ENCODE data around the gene FGFBP1.
A peak's percentile ranks its signal among the peaks of the same experiment; 100 is the strongest.

FGFBP1 gene

DNA sequence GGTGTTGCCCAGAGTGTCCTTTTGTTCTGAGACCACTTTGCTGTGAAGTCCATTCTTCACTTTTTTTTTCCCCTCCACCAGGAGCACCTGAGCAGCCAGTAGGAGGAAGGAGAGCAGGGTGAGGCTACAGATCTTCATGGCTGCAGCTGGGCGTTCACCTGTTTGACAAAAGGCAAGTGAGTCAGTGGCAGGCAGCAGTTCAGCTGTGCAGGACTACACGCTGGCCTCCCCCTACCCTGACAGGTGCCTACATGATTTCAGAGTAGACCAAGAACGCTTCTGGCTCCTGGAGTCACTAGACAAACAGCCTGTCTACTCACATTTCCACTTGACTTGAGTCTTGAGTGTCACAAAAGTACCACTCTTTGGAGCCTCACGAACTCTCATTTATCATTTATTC lies 2.0 kb downstream of the FGFBP1 start:
- TF ChIP-seq, protein P1, sequence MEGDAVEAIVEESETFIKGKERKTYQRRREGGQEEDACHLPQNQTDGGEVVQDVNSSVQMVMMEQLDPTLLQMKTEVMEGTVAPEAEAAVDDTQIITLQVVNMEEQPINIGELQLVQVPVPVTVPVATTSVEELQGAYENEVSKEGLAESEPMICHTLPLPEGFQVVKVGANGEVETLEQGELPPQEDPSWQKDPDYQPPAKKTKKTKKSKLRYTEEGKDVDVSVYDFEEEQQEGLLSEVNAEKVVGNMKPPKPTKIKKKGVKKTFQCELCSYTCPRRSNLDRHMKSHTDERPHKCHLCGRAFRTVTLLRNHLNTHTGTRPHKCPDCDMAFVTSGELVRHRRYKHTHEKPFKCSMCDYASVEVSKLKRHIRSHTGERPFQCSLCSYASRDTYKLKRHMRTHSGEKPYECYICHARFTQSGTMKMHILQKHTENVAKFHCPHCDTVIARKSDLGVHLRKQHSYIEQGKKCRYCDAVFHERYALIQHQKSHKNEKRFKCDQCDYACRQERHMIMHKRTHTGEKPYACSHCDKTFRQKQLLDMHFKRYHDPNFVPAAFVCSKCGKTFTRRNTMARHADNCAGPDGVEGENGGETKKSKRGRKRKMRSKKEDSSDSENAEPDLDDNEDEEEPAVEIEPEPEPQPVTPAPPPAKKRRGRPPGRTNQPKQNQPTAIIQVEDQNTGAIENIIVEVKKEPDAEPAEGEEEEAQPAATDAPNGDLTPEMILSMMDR (IDR thresholded peaks at IDR 0.05; ENCODE audit: poor library complexity, severe bottlenecking) = no peak
- Histone ChIP-seq H3K9me3 (ENCODE audit: severe bottlenecking) (no peaks in the 10 kb centered on the region), H3K4me1 (ENCODE audit: insufficient read depth, poor library complexity, severe bottlenecking) (peaks cover 29% of the 10 kb centered on the region), H3K36me3 (ENCODE audit: low read depth) (peaks cover 33% of the 10 kb centered on the region), H3K27me3 (ENCODE audit: insufficient read depth, poor library complexity, severe bottlenecking) (no peaks in the 10 kb centered on the region), H3K4me3 (ENCODE audit: severe bottlenecking) (peak overlapping the region; percentile 56), H3K27ac (ENCODE audit: poor library complexity, severe bottlenecking) (peak overlapping the region; percentile 81)
- ATAC-seq (ENCODE audit: low read depth) = peak; percentile 41
- no peak for DNase-seq (ENCODE audit: low spot score)

DNA sequence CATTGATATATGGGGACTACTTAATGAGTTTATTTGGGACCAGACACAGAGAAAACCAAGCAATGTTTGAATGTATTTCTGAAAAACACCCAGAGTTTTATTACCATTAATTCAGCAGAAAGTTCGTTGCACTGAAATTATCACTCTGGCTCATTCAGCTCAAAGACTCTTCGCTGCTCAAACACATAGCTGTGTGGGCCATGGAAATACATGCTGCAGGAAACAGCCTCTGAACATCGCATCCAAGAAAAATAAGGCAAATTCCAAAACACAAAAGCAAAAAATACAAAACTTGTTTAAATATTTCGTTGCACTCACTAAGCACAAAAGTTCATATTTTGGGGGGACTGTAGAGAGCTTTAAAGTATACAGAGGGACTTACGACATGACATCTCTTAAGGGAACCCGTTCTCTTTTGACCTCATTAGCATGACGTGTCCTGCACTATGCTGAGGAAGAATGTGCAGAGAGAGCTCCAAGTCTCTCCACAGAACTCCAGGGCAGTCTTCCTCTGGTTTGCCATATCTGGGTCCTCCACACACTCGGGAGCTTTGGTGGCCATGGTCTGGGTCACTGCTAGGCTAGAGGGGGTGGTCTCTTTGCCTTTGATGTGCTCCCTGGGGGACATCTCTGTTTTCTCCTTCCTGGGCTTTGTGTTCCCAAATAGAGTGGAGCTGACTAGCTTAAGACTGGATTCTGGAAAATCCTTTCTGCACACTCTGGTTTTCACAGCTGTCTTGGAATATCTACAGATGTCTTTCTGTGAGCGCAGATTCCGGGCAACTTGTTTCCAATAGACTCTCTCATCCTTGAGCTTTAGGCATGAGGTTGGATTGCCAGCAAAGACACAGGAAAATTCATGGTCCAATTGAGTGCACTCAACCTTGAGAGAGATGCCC lies 2.8 kb downstream of the FGFBP1 start:
- TF ChIP-seq, protein P1 (IDR thresholded peaks at IDR 0.05; ENCODE audit: poor library complexity, severe bottlenecking) = no peak
- ATAC-seq (ENCODE audit: low read depth) (no peak), DNase-seq (ENCODE audit: low spot score) (no peak)
- H3K9me3 ChIP-seq (ENCODE audit: severe bottlenecking) = no peaks in the 10 kb centered on the region
- H3K27me3 ChIP-seq (ENCODE audit: insufficient read depth, poor library complexity, severe bottlenecking) = no peaks in the 10 kb centered on the region
- H3K4me1 ChIP-seq (ENCODE audit: insufficient read depth, poor library complexity, severe bottlenecking) = peaks cover 29% of the 10 kb centered on the region
- H3K36me3 ChIP-seq (ENCODE audit: low read depth) = peaks cover 33% of the 10 kb centered on the region
- peak overlapping the region; percentile 56 for H3K4me3 ChIP-seq (ENCODE audit: severe bottlenecking)
- peak overlapping the region; percentile 81 for H3K27ac ChIP-seq (ENCODE audit: poor library complexity, severe bottlenecking)

DNA sequence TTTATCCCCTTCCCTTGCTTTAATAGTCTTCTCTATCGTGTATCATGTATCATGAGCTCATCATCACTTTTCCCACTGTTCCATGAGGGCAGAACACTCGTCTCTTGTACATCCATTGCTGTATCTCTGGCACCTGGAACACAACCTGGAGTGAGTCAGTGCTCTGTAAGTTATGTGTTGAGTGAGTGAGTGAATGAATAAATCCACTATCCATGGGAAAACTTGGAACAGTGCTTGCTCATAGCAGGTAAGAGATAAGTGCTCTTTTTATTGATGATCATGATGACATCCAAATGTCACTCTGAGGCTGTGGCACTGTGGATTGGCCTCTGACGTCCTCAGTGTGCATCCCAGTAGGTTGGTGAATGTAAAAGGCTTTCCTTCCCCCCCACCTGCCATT lies 4.3 kb downstream of the FGFBP1 start:
- TF ChIP-seq, protein P1 (IDR thresholded peaks at IDR 0.05; ENCODE audit: poor library complexity, severe bottlenecking) = no peak
- H3K4me3 ChIP-seq (ENCODE audit: severe bottlenecking) = no peak overlapping the region
- H3K9me3 ChIP-seq (ENCODE audit: severe bottlenecking) = no peaks in the 10 kb centered on the region
- peak; percentile 42 for ATAC-seq (ENCODE audit: low read depth)
- peaks cover 33% of the 10 kb centered on the region for H3K36me3 ChIP-seq (ENCODE audit: low read depth)
- no peak for DNase-seq (ENCODE audit: low spot score)
- peak overlapping the region; percentile 81 for H3K27ac ChIP-seq (ENCODE audit: poor library complexity, severe bottlenecking)
- peaks cover 26% of the 10 kb centered on the region for H3K4me1 ChIP-seq (ENCODE audit: insufficient read depth, poor library complexity, severe bottlenecking)
- no peaks in the 10 kb centered on the region for H3K27me3 ChIP-seq (ENCODE audit: insufficient read depth, poor library complexity, severe bottlenecking)

- Histone ChIP-seq H3K36me3 (ENCODE audit: low read depth) (peaks cover 21% of the 10 kb centered on the region), H3K27me3 (ENCODE audit: insufficient read depth, poor library complexity, severe bottlenecking) (no peaks in the 10 kb centered on the region), H3K4me3 (ENCODE audit: severe bottlenecking) (no peak overlapping the region), H3K27ac (ENCODE audit: poor library complexity, severe bottlenecking) (peak overlapping the region; percentile 81), H3K4me1 (ENCODE audit: insufficient read depth, poor library complexity, severe bottlenecking) (peaks cover 17% of the 10 kb centered on the region), H3K9me3 (ENCODE audit: severe bottlenecking) (no peaks in the 10 kb centered on the region)
- ATAC-seq (ENCODE audit: low read depth) (no peak), DNase-seq (ENCODE audit: low spot score) (no peak)
- TF ChIP-seq, protein P1 (IDR thresholded peaks at IDR 0.05; ENCODE audit: poor library complexity, severe bottlenecking) = no peak
These were observed 6.9 kb downstream of the FGFBP1 start for GRCh38 chr4:15931451-15932210.

All from RWPE2 (cell line).